Globus pallidus (tissue), 1 donor: ENCODE results near the gene FOXE1.

Source experiments
- DNase-seq: peaks from one replicate; pipeline ENCODE4 v3.0.0-alpha.2; 2015; ENCODE audit warnings: low spot score

Gene FOXE1

GRCh38 chr9:97848480-97849237, 4.4 kb upstream of the FOXE1 start:
- no peak for DNase-seq

DNA sequence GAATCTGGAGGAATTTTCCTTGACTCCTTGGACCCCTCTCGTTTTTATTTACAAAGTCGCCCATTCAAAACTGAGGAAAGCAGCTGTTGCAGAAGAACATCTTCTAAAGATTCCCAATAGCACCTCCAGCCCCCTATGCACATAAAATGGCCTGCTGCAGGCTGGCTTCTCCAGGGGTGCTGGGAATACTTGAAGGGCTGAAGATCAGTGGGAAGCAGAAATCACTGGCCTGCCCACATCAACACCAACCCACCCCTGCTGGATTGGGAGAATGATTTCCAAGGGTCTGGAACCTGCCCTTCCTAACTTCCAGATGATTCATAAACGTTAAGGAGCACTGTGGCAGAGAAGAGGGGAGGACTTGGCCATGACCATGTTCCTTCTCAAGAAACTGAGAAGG, 3.0 kb upstream of the FOXE1 start:
- no peak for DNase-seq

- no peak for DNase-seq
These were observed 2.1 kb upstream of the FOXE1 start for GRCh38 chr9:97850746-97851445.

DNA sequence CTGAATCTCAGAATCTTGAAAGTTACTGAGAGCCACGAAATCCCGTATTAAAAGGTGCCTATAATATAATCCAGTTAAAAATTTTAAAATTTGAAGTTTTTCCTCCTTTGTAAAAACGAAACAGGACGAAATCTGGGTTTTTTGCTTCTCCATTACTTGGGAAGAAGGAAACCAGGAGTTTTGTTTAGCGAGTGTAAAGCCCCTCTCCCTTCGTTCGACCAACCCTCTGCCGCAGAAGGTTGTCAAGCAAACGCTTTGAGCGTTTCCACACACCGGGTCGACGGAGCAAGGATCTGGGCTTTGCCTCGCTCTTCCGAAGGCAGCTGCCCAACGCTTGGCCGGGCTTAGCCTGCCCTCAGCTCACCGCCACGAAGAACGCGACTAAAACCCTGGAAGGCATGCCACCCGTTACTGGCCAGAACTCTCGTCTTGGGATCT, 1.6 kb upstream of the FOXE1 start:
- no peak for DNase-seq

DNA sequence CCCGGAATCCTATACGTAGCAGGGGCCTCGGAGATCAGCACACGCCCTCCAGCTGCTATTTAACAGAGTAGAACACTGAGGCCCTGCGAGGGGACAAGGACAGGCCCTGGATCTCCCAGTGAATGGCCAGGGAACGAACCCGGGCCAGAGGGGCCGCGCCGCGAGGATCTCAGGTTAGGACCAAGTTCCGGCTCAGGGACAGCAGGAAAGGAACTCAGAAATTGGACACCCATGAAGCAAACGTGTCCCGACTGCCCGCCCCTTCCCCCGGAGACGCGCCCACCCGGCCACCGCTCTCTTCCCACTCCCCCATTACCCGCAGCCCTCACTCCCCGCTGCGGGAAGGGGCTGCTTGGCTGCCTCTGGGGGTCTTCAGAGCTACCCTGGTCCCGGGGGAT, 1.0 kb upstream of the FOXE1 start:
- DNase-seq = no peak

- DNase-seq = no peak
These were observed 499 bp upstream of the FOXE1 start for GRCh38 chr9:97852399-97853055.

DNA sequence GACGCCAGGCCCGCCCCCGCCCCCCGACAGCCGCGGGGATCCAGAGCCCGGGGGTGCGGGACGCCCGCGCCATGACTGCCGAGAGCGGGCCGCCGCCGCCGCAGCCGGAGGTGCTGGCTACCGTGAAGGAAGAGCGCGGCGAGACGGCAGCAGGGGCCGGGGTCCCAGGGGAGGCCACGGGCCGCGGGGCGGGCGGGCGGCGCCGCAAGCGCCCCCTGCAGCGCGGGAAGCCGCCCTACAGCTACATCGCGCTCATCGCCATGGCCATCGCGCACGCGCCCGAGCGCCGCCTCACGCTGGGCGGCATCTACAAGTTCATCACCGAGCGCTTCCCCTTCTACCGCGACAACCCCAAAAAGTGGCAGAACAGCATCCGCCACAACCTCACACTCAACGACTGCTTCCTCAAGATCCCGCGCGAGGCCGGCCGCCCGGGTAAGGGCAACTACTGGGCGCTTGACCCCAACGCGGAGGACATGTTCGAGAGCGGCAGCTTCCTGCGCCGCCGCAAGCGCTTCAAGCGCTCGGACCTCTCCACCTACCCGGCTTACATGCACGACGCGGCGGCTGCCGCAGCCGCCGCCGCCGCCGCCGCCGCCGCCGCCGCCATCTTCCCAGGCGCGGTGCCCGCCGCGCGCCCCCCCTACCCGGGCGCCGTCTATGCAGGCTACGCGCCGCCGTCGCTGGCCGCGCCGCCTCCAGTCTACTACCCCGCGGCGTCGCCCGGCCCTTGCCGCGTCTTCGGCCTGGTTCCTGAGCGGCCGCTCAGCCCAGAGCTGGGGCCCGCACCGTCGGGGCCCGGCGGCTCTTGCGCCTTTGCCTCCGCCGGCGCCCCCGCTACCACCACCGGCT, 1.0 kb downstream of the FOXE1 start:
- DNase-seq = no peak

DNA sequence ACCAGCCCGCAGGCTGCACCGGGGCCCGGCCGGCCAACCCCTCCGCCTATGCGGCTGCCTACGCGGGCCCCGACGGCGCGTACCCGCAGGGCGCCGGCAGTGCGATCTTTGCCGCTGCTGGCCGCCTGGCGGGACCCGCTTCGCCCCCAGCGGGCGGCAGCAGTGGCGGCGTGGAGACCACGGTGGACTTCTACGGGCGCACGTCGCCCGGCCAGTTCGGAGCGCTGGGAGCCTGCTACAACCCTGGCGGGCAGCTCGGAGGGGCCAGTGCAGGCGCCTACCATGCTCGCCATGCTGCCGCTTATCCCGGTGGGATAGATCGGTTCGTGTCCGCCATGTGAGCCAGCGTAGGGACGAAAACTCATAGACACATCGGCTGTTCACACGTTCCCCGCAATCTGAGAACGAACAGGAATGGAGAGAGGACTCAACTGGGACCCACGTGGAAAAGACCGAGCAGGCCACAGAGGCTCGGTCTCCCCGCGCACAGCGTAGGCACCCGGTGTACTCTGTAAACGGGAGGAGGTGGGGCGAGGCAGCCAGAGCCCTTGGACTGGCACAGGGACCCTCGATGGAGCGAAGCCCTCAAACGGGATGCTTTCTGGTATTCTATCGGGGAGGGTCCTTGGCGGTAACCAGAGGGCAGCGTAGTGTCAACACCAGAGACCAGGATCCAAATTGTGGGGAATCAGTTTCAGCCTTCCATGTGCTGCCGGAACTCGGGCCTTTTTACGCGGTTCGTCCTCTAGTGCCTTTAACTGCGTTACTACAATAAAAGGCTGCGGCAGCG, 1.9 kb downstream of the FOXE1 start:
- DNase-seq = no peak

DNA sequence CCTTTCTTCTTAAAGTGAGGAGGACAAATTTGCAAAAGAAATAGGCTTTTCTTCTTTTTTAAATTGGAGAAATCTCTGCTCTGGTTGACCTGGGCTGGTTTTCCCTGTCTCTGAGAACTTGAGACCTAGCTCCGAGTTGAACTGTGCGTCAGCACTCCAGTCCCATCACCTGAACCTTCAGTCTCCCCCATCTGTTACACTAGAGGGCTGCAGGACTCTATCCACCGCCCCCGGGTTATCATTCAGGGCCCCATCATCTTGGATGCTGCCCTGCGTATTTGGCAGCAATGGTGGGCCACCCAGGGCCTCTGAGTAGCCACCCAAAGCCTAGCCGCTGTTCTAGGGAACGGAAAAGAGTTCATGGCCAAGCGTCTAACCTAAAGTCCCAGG, 2.5 kb downstream of the FOXE1 start:
- no peak for DNase-seq

GRCh38 chr9:97855899-97856298, 2.9 kb downstream of the FOXE1 start:
- DNase-seq = no peak

- DNase-seq = no peak
These were observed 4.0 kb downstream of the FOXE1 start for GRCh38 chr9:97856857-97857605.

- no peak for DNase-seq
These were observed 4.8 kb downstream of the FOXE1 start for GRCh38 chr9:97857606-97858392.

GRCh38 chr9:97858393-97858713, 5.3 kb downstream of the FOXE1 start:
- DNase-seq = no peak

DNA sequence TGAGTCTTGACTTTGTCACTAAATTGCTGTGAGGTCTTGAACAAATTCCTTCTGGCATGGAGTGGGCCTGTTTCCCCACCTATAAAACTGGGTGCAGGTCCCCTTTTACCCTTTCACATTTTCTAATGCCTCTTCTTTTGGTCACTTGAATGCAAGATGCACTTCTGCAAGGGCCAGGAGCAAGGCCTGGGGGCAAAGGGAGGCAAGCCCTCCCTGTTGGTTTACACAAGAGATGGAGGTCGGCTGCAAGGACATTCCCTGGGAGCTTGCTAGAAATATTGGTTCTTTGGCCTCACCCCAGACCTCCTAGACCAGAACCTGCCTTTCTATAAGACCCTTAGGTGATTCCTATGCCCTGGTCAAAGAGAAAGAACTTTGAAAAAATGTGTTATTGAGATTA, 5.8 kb downstream of the FOXE1 start:
- DNase-seq = no peak

DNA sequence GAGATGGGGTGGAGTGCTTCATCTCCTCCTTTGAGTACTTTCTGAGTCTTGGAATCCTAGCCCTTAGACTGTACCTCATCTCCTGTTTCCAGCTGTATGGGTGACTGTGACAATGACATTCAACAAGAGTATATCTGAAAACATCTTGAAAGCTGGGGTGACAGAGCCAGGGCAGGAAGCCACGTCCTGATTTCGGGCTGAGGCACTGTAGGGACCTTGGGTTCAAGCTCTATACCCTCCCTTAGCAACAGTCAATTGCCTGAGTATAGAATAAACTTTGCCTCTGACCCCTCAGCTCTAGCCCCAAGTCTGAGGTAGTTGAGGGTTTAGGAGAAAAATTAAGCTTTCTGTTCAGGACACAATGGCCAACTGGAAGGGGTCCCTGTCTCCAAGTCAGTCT, 6.3 kb downstream of the FOXE1 start:
- no peak for DNase-seq

GRCh38 chr9:97860451-97861147, 7.6 kb downstream of the FOXE1 start:
- DNase-seq = no peak

DNA sequence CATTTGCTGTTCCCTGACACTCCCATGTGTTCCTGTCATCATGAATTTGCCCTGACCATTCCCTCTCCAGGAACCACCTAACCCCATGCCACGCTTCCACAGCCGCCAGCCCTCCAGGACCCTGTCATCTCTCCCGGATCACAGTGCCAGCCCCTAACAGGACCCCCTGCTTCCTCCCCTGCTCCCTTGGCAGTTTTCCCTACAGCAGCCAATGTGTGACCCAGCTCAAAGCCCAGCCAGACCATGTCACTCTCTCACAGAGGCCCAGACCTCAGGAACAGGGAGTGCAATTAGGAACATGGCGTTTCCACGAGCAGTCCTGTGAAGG, 8.1 kb downstream of the FOXE1 start:
- DNase-seq = no peak

GRCh38 chr9:97863314-97863713, 10.3 kb downstream of the FOXE1 start:
- no peak for DNase-seq

DNA sequence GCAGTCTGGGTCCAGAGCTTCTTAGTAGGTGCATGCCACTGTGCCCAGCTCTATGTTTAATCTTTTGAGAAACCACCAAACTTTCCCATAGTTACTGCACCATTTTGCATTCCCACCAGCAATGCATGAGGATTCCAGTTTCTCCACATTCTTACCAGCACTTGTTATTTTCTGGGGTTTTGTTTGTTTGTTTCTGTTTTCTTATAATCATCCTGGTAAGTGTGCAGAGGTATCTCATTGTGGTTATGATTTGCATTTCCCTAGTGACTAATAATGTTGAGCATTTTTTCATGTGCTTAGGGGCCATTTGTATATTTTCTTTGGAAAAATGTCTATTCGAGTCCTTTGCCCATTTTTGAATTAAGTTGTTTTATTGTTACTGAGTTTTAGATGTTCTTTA, 11.4 kb downstream of the FOXE1 start:
- no peak for DNase-seq

DNA sequence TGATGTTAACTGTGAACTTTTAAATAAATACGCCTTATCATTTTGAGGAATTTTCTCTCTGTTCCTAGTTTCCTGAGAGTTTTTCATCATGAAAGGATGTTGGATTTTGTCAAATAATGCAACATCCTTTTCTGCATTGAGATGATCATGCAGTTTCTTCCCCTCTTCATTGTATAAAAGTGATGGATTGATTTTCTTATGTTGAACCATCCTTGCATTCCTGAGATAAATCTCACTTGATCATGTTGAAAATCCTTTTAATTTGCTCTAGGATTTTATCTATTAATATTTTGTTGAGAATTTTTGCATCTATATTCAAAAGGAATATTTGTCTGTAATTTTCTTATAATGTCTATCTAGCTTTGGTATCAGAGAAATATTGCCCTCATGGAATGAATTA, 13.3 kb downstream of the FOXE1 start:
- DNase-seq = no peak
